ENCODE results near the gene ZNF485. TPM values are rescaled to one million over a fixed set of nuclear protein-coding genes. Genes with fewer than 3 reads are reported as not detected.
A peak's percentile ranks its signal among the peaks of the same experiment; 100 is the strongest.

Gene ZNF485
- total RNA-seq, 1 donor: 2.5 TPM

GRCh38 chr10:43648095-43648397 lies 41.8 kb downstream of the ZNF485 start:
- Histone ChIP-seq H2AFZ (ENCODE audit: low read length) (peak overlapping the region; percentile 99), H4K20me1 (ENCODE audit: insufficient read depth, low read length) (no peaks in the 10 kb centered on the region), H3K79me2 (ENCODE audit: insufficient read depth, low read length) (peaks cover 8% of the 10 kb centered on the region), H3K4me1 (ENCODE audit: insufficient read depth, low read length) (peaks cover 7% of the 10 kb centered on the region), H3K4me2 (ENCODE audit: insufficient read depth, low read length) (peak overlapping the region; percentile 94), H3K27ac (ENCODE audit: low read depth, low read length) (peak overlapping the region; percentile 69), H3K27me3 (ENCODE audit: insufficient read depth, low read length) (no peaks in the 10 kb centered on the region), H3K9me3 (ENCODE audit: low read depth, low read length) (peaks cover 27% of the 10 kb centered on the region), H3K4me3 (ENCODE audit: insufficient read depth, low read length) (peak overlapping the region; percentile 85), H3K36me3 (ENCODE audit: insufficient read depth, low read length) (peaks cover 36% of the 10 kb centered on the region)
- no peak for DNase-seq (ENCODE audit: insufficient read length, low spot score, missing footprints)
- TF ChIP-seq CTCF (IDR thresholded peaks at IDR 0.05; ENCODE audit: extremely low read depth, low read depth, low read length): no peak

GRCh38 chr10:43648398-43649184 lies 42.4 kb downstream of the ZNF485 start, which contains the start of gene ZNF32:
ZNF32 (minus strand) TSS chr10:43648881; CDS start chr10:43646133, 2,748 bp downstream.
- Histone ChIP-seq H3K9me3 (ENCODE audit: low read depth, low read length) (peaks cover 23% of the 10 kb centered on the region), H3K27me3 (ENCODE audit: insufficient read depth, low read length) (no peaks in the 10 kb centered on the region), H4K20me1 (ENCODE audit: insufficient read depth, low read length) (no peaks in the 10 kb centered on the region), H3K4me1 (ENCODE audit: insufficient read depth, low read length) (peaks cover 9% of the 10 kb centered on the region), H3K27ac (ENCODE audit: low read depth, low read length) (peak within 1 kb of the TSS; percentile 69), H3K4me3 (ENCODE audit: insufficient read depth, low read length) (peak within 1 kb of the TSS; percentile 85), H3K79me2 (ENCODE audit: insufficient read depth, low read length) (peaks cover 8% of the 10 kb centered on the region), H3K36me3 (ENCODE audit: insufficient read depth, low read length) (peaks cover 32% of the 10 kb centered on the region), H2AFZ (ENCODE audit: low read length) (peak within 1 kb of the TSS; percentile 99), H3K4me2 (ENCODE audit: insufficient read depth, low read length) (peak within 1 kb of the TSS; percentile 94)
- TF ChIP-seq CTCF (IDR thresholded peaks at IDR 0.05; ENCODE audit: extremely low read depth, low read depth, low read length): no peak
- DNase-seq (ENCODE audit: insufficient read length, low spot score, missing footprints): peak; percentile 99

- DNase-seq (ENCODE audit: insufficient read length, low spot score, missing footprints): no peak
- H3K79me2 ChIP-seq (ENCODE audit: insufficient read depth, low read length): peaks cover 8% of the 10 kb centered on the region
- peaks cover 19% of the 10 kb centered on the region for H3K9me3 ChIP-seq (ENCODE audit: low read depth, low read length)
- H3K36me3 ChIP-seq (ENCODE audit: insufficient read depth, low read length): peaks cover 26% of the 10 kb centered on the region
- no peaks in the 10 kb centered on the region for H3K27me3 ChIP-seq (ENCODE audit: insufficient read depth, low read length)
- H3K4me3 ChIP-seq (ENCODE audit: insufficient read depth, low read length): peak overlapping the region; percentile 85
- peaks cover 13% of the 10 kb centered on the region for H3K4me1 ChIP-seq (ENCODE audit: insufficient read depth, low read length)
- no peak for TF ChIP-seq CTCF (IDR thresholded peaks at IDR 0.05; ENCODE audit: extremely low read depth, low read depth, low read length)
- H4K20me1 ChIP-seq (ENCODE audit: insufficient read depth, low read length): no peaks in the 10 kb centered on the region
- peak overlapping the region; percentile 69 for H3K27ac ChIP-seq (ENCODE audit: low read depth, low read length)
- peak overlapping the region; percentile 99 for H2AFZ ChIP-seq (ENCODE audit: low read length)
- H3K4me2 ChIP-seq (ENCODE audit: insufficient read depth, low read length): peak overlapping the region; percentile 94
Measured at GRCh38 chr10:43649185-43649523, 42.9 kb downstream of the ZNF485 start.

- H3K4me3 ChIP-seq (ENCODE audit: insufficient read depth, low read length): no peak overlapping the region
- H3K36me3 ChIP-seq (ENCODE audit: insufficient read depth, low read length): no peaks in the 10 kb centered on the region
- no peak overlapping the region for H2AFZ ChIP-seq (ENCODE audit: low read length)
- peaks cover 5% of the 10 kb centered on the region for H3K27me3 ChIP-seq (ENCODE audit: insufficient read depth, low read length)
- H3K4me1 ChIP-seq (ENCODE audit: insufficient read depth, low read length): peaks cover 10% of the 10 kb centered on the region
- peaks cover 2% of the 10 kb centered on the region for H3K79me2 ChIP-seq (ENCODE audit: insufficient read depth, low read length)
- H3K9me3 ChIP-seq (ENCODE audit: low read depth, low read length): no peaks in the 10 kb centered on the region
- no peak for DNase-seq (ENCODE audit: insufficient read length, low spot score, missing footprints)
- no peaks in the 10 kb centered on the region for H4K20me1 ChIP-seq (ENCODE audit: insufficient read depth, low read length)
- no peak for TF ChIP-seq CTCF (IDR thresholded peaks at IDR 0.05; ENCODE audit: extremely low read depth, low read depth, low read length)
- no peak overlapping the region for H3K4me2 ChIP-seq (ENCODE audit: insufficient read depth, low read length)
- H3K27ac ChIP-seq (ENCODE audit: low read depth, low read length): no peak overlapping the region
Measured at GRCh38 chr10:43653746-43654145, 47.5 kb downstream of the ZNF485 start.
